Endothelial cell of hepatic sinusoid (primary cell): ENCODE results near the gene CCDC172.

Experiments used
- in situ Hi-C: cut with HindIII; loops from 2 replicates; pipeline ENCODE4 v1.10.0; 2017; ENCODE audit warnings: low sequenced_read_pairs

The CCDC172 gene, protein sequence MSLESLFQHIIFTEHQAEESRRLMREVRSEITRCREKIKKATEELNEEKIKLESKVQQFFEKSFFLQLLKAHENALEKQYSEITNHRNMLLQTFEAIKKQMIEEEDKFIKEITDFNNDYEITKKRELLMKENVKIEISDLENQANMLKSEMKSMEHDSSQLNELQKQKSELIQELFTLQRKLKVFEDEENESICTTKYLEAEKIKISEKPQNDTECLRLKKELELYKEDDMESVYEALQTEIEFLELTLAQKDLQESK

GRCh38 chr10:116324227-116324950 is at the start of gene CCDC172:
CCDC172 (plus strand) TSS chr10:116324448; CDS start chr10:116325012, 564 bp downstream.
- in situ Hi-C loops = no loop called here

DNA sequence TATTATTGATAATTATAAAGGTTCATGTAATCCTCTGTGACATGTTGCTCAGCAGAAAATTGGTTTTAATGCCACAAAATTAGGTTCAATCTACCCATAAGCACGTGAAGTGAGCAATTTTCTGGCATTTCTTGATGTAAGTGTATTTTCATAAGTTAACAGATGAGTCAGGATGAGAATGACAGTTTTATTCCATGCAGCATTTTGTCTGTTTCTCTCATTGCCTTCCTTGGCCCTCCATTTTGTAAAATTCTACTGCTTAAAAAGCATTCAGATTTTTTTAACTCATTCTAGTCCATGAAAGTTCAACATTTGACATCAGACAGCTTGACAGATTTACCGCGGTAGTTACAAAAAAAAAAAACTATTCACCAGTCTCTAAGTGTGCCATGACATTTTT is 47.3 kb upstream of the CCDC172 start:
- in situ Hi-C loops = no loop called here

DNA sequence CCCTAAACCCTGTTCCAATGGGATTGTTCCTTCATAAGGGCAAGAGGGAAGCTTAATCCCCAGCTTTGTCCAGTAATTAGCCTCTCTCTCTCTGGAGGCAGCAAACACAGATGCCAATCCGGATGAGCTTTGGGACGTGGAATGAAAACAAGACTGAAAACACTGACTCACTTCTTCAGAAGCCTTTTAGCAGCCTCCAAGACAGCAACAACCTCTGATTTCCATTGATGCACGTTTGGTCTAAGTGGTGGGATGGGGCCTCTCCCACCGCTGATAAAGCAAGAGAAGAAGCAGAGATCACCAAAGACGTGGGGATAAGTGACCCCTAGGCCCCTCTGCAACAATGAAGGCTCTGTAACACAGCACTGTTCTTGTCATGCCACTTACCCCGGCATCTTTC is 45.4 kb upstream of the CCDC172 start:
- in situ Hi-C loops = no loop called here

GRCh38 chr10:116281775-116282174 is 42.5 kb upstream of the CCDC172 start:
- in situ Hi-C loops = no loop called here

GRCh38 chr10:116286626-116287200 is 37.5 kb upstream of the CCDC172 start:
- in situ Hi-C loops = no loop called here

GRCh38 chr10:116287906-116288501 is 36.2 kb upstream of the CCDC172 start:
- in situ Hi-C loops = no loop called here

DNA sequence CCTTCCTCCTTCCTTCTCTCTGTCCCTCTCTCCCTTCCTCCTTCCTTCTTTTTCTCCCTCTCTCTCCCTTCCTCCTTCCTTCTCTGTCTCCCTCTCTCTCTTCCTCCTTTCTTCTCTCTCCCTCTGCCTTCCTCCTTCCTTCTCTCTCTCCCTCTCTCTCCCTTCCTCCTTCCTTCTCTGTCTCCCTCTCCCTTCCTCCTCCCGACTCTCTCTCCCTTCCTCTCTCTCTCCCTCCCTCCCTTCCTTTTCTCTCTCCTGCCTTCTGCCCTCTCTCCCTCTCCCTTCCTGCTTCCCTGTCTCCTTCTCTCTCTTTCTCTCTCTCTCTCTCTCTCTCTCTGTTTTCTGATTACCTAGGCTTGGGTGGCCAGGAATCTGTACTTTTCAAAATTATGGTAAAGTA is 34.6 kb upstream of the CCDC172 start:
- in situ Hi-C loops = no loop called here

DNA sequence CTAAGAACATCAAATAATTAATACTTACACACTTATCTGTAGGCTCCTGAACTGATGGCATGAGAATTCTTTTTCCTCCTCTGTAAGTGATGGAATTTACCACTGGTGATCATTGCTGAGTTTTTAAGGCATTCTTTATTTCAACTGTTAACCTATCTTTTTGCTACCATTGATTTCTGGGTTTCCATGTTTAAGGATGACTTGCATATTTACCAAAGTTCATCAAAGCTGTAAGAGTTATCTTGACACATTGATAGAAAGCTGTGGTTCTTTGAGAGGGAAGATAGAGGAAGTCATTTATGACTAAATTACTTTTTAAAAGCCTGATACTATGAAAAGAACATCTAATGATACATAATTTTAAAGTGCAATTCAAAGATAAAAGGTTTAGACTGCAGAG is 31.8 kb upstream of the CCDC172 start:
- in situ Hi-C loops = no loop called here

DNA sequence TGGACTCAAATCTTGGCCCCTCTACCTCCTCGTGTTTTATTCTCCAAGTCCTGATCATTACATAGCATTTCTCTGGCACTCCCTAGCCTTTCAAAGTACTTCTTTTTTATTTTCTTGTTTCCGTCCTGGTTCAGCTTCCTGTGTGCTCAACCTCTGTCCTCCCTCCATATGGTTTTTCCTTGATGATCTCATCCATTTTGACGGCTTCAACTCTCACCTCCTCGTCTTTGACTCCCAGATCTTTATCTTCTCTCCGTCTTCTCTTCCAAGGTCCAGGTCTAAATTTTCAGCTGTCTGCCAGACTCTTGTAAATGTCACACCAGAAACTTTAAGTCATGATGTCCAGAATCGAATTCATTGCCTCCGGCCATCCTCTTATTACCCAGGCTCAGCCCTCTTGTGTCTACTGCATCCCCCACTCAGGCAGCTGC is 27.9 kb upstream of the CCDC172 start:
- in situ Hi-C loops = no loop called here

DNA sequence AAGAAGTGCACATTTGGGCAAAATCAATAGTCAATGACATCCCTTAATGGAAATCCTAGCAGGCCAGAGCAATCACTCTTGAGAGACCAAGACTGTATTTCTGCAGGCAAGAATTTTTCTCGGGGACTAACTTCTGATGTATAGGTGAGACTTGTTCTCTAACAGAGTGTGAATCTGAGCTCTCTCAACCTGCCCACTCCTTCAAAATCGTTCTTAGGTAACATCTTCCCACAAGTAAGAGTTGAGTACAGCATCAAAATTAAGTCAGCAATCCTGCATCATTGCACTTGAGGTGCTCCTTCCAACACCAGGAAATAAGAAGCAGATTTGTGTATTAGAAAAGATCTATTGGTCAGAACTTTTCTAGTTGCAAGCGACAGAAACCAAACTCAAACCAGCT is 25.7 kb upstream of the CCDC172 start:
- in situ Hi-C loops = no loop called here

- in situ Hi-C loops = no loop called here
Measured at GRCh38 chr10:116300542-116300941, 23.7 kb upstream of the CCDC172 start.

DNA sequence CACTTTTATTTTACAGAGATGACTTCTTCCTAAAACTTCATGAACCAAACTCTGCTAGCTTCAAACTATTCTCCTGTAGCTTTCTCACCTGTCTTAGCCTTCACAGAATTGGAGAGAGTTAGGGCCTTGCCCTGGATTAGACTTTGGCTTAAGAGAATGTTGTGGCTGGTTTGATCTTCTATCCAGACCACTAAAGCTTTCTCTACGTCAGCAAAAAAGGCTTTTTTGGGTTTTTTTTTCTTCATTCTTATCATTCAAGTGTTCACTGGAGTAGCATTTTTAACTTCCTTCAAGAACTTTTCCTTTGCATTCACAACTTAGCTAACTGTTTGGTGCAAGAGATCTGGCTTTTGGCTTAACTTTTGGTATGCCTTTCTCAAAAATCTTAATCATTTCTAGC is 19.3 kb upstream of the CCDC172 start:
- in situ Hi-C loops = no loop called here

DNA sequence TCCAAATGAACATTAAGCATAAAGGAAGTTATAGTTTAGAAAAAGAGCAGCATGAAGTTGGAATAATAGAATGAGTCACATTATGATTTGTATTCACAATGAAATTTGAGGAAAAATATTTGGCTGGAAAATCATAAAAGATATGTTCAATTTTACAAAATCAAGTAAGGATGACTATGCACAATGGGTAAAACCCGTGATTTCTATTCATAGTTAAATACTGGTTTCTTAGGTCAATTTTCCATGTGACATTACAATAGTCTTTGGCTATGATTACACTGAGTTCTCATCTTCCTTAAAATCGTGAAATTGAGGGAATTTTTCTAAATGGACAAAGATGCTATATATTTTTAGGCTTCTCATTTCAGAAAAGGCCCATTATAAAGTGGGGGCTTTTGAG is 17.4 kb upstream of the CCDC172 start:
- in situ Hi-C loops = no loop called here

GRCh38 chr10:116307455-116307854 is 16.8 kb upstream of the CCDC172 start:
- in situ Hi-C loops = no loop called here

GRCh38 chr10:116311016-116311415 is 13.2 kb upstream of the CCDC172 start:
- in situ Hi-C loops = no loop called here

DNA sequence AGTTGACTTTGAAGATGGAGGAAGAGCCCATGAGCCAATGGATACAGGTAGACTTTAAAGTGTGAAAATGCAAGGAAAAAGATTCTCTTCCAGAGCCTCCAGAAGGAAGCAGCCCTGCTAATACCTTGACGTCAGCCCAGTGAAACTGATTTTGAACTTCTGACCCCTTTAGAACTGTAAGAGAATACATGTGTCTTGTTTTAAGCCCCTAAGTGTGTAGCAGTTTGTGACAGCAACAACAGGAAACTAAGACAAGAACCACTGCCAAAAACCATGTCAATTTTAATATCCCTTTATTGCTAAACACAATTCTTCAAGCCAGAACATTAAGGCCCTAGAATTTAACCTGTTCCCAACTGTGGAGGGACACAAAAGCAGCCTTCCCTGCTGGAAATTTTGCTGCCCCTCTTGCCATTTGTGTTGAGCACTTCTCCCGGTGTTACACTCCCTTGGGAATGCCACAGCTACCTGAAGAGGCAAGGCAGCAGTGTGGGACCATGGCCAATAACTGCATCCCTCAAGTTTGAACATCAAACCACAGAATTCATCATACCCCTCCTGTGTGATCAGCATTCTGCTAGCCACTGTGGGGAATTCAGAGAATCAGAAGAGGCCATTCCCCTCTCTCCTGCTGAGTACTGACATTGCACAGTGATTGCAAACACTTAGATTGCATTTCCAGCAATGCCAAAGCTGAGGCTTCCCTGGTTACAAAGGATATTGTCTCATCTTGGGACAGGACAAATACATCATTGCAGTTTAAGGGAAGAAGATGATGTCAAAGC is 12.3 kb upstream of the CCDC172 start:
- in situ Hi-C loops = no loop called here

GRCh38 chr10:116312548-116312947 is 11.7 kb upstream of the CCDC172 start:
- in situ Hi-C loops = no loop called here

DNA sequence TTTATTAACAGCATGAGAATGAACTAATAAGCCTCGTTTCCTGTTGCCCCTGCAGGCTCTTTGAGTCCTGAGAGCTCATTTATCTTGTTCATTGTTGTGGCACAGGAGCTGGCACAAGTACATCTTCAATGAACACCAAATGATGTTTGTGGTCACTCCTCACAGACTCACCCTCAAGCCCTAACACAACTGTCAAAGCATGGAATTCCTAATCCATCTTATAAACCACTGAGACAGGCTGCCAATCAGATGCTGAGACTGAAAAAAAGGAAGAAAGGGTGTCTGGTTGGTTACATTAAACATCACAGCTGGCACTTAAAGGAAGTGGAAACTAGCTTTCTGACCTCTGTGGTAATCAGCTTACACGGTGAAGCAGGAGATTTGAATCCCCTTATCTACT is 7.7 kb upstream of the CCDC172 start:
- in situ Hi-C loops = no loop called here

GRCh38 chr10:116324951-116325635 is 845 bp downstream of the CCDC172 start:
- in situ Hi-C loops = no loop called here

DNA sequence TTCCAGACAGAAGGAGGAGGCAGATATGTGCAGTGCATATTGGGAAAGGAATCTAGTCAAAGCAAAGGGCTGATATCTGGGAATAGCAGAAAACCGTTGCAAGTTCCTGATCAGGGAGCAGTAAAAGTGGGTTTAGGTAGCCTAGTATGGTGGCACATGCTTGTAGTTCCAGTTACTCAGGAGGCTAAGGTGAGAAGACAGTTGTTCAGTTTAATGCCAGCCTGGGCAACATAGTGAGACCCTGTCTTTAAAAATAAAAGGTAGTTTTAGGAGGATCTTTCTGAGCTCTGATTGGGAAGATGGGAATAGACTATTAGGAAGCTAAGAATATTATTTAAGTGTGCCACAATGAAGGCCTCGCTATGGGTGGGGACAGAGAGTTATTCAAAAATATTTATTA is 1.7 kb downstream of the CCDC172 start:
- in situ Hi-C loops = no loop called here
